Measurements from ENCODE around the gene GPC5. TPM values are rescaled to one million over a fixed set of nuclear protein-coding genes. Genes with fewer than 3 reads are reported as not detected.
"Not testable (repeated sequence)": the region's sequence is repeated elsewhere in the genome, so short reads cannot be mapped to it uniquely, and the experiment has no call there.

The GPC5 gene
- total RNA-seq, 1 experiment from 2014 or later: not detected

DNA sequence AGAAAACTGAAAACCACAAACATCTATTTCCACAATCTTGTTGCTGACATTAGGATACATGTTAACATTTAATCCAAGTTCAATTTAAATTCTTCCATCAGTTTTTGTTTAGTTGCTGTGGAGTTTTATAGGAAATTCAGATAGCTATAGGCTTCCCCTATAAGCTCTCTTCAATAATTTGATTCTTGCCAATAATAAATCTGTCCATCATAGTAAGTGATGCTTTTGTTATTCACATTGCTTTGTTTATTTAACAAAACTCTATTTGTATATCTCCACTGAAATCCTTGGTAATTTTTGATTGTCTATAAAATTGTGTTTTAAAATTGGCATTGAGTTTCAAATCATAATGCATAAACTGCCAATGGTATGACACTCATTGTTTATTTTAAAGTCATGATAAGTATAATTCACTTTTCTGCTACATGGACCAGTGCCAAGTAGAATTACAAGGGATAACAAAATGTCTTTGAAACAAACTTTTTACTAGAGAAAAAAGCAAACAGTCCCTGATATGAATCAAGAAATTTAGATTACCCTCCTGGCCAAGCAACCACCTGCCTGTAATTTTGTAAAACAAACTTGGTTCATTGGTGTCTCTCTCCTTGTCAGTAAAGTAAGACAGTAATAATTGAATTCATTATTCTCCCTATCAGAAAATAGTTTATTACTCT lies 1250.9 kb downstream of the GPC5 start:
- DNase-seq (ENCODE audit: low read depth): no peak

DNA sequence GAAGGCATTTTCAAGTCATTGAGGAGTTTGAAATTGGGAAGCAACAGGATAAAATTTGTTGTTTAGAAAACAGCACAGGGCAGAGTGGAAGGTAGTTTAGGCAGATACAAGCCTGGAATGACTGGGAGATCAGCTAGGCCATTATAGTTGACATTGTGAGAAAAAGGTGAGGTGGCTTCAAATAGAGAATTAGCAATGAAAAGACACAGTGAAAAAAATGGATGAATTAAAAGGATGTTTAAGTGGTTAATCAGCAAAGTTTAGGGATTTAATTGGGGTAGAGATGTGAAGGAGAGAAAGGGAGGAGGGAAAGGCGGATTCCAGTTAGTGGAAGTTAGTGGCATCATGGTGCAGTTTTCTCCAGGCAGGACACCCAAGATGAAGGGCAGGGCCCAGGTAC lies 1257.7 kb downstream of the GPC5 start:
- DNase-seq (ENCODE audit: low read depth): no peak

DNA sequence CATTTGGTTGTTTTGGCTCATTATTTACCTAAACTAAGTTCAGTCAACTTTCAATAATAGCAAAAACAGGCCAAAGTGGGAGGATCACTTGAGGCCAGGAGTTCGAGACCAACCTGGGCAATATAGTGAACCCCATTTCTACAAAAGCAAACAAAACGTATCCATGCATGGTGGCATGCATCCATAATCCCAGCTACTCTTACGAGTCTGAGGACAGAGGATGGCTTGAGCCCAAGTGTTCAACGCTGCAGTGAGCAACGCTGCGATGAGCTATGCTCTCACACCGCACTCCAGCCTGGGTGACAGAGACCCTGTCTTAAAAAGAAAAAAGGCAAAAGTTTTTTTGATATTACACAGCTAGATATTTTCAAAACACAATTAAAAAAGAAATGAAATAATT lies 1258.2 kb downstream of the GPC5 start:
- DNase-seq (ENCODE audit: low read depth): no peak

DNA sequence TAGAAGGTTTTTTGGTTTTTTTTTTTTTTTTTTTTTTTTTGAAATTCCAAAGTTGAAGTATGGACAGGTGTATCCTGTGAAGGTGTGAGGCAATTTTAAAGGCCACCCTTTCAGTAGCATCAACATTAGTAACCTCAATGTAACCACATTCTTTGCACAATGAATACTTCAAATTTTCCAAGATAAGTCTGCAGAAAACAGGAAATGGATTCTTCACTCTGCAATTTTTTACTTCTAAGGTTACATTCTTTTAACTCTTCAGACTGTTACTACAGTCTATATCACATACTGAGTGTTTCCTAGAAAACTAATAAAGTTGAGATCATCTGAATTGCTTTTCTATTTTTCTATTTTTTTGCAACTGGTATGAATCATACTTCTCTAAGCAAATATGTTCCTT lies 1259.1 kb downstream of the GPC5 start:
- DNase-seq (ENCODE audit: low read depth): no peak

DNA sequence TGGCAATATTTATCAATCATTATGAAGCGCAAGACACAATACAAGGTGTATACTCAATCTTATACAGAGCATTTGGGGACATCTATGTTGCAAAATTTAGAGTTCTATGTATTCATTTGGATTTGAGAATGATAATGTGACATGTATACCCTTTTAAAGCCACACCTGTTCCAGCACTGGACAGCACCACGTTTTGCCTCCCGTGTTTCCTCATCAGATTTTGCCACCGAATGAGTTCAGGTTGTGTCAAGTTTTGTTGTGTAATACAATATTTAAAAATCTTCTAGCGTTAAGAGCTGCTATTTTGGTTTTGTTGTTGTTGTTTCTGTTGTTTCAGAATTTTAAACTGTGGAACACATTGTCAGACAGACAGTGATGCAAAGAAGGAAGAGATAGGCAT lies 1259.9 kb downstream of the GPC5 start:
- no peak for DNase-seq (ENCODE audit: low read depth)

DNA sequence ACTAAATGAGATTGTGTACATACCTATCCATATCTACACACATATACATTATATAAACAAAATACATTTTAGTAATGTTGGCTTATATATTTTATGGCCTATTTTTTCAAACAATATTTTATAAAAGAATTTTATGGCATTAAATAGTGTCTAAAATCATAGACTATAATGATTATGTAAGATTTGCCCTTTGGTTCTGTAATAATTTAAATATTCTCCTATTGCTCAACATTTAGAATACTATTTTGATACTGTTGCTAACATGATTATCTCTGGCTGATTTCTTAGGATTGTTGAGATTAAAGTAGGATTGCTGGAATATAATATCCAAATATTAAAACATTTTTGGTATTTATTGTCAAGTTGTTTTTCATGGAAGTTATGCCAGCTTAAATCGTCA lies 1263.0 kb downstream of the GPC5 start:
- no peak for DNase-seq (ENCODE audit: low read depth)

DNA sequence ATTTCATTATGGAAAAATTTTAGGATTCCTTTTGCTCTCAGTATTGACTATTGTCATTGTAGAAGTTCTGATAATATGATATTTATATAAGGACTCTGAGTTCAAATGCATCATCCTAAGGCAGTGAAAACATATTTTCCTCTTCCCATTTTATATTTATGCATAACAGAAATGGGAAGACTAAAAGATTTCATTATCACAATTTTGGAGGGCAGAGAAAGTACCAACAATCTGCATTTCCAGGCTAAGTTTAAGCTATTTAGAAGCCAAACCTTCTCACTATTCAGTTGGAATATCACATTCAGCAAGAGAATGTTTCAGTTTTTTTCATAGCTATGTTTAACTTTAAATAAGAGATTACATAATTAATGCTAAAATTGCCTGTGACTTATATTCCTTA lies 1269.7 kb downstream of the GPC5 start:
- no peak for DNase-seq (ENCODE audit: low read depth)

DNA sequence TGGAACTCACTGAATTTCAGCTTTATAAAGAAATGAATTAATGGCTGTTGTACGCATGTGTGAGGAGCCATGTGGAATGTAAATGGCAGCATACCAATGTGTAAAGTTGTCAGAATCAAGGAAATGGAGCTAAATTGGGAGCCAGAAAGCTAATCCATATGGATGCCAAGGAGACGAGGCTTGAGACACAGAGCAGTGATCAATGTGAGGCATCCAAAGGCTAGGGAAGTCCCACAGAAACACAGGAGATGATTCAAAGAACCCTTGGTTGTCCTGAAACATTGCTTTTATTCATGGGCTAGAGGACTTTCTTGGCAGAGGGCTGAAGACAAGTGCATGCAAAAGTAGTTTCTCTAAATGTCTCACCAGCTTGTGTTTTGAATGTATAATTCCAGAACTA lies 1271.7 kb downstream of the GPC5 start:
- no peak for DNase-seq (ENCODE audit: low read depth)

DNA sequence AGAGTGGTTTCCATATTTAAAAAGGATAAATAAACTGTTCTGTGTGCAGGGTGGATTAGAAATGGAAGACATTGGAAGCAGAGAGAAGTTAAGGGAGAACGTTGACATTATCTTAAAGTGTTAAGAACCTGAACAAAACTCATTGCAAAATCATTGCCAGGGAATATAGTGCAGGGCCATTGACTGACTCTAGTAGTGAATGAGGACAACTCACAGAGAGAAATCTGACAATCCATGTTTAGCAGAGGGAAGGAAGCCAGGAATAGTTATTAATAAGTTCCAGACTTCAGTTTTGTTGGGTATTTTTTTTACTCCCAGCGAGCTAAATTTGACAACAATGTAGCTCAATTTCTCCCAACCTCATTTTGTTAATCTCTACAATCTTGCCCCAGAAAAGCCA lies 1273.4 kb downstream of the GPC5 start:
- no peak for DNase-seq (ENCODE audit: low read depth)

DNA sequence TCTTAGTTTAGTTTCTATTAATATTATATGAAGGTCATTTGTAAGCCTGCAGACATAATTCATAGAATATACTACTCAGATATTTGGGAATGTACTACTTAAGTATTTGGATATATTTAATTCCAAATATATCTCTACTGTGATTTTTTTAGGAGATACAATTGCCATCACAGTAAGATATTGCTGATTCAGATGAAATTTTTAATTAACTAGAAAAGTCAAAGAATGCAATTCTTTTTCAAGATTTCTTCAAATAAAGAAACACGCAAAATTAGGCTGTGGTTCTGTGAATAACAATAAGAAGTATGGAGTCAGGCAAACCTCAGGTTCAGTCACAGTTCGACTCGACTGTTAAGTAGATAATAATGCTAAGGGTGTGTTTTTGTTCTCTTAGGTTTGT lies 1277.8 kb downstream of the GPC5 start:
- no peak for DNase-seq (ENCODE audit: low read depth)

DNA sequence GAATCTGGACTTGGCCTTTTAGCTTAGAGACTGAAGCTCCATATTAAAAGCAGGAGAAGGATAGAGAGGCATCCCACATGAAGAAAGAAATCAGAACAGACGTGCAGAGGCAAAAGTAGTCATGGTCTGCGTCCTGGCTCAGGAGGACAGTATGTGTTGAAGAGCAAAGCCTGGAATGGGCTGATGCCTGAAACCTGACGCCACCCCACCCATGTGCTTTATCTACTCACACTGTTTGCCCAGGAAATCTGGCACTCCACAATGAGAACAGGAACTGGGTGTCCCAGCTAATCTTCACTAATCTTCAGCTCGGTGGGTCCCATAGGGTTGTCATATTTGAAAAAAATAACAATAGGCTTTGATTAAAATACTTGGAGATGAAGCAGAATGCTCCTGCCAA lies 1279.2 kb downstream of the GPC5 start:
- DNase-seq (ENCODE audit: low read depth): no peak

DNA sequence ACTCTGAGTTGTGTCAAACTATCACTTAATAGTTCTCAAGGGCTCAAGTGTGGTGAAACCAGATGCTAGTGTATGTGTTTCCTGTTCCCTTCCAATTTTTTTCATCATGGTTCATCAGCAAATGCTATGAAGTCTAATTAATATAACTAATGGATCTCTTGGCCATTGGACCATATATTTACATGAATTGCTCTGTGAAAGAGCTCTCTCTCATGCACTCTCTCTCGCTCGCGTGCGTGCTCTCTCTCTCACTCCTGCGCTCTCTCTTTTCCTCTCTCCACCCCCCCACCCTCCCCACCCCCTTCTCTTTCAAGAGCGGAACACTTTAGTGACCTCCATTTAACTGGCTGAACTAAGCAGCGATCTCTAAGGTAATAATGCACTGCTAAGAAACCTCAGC lies 1281.2 kb downstream of the GPC5 start:
- no peak for DNase-seq (ENCODE audit: low read depth)

DNA sequence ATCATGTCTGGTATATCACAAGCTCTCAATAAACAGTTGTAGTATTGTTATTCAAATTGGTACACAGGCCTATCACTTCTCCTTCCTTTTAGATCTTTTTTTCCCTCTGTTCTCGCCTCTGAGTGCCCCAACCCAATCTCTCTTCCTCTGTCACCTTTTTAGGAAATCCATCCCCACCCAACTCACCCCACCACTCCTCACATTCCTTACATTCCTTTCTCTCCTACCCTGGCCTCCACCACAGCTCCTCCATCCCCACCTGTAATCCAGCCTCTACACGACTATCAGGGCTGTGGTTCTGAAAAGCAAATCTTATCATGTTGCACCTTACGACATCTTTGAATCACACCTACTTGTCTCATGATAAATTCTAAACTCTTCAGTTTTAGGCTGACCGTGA lies 1282.8 kb downstream of the GPC5 start:
- DNase-seq (ENCODE audit: low read depth): no peak

DNA sequence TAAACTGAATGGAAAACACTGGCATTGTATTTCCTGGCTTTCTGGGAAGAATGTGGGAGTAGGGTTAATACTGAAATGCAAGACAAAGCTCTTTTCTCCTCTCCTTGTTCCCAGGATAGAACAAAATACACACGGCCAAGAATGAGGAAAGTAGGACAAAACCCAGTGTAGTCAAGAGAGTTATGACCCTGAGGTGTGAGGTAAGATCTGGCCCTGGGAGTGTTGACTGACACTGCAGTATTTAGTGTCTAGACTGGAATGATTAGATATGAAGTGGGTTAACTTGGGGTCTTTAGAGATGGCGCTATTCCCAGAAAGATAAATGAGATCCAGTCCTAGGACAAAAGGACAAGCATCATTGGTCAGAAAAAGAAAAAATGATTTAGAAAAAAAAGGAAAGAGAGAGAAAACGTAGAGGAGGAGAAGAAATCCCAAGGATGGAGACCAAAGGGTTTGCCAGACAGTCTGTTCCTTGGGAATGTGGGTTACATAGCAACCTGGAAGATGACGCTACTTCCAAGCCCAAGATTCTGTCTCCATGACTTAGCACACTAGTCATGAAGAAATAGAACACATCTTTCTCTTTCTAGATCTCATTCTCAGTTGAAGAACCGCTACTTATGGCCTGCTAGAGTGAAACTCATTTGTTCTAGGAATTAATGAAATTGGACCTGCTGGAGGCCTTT lies 1284.6 kb downstream of the GPC5 start:
- DNase-seq (ENCODE audit: low read depth): no peak

DNA sequence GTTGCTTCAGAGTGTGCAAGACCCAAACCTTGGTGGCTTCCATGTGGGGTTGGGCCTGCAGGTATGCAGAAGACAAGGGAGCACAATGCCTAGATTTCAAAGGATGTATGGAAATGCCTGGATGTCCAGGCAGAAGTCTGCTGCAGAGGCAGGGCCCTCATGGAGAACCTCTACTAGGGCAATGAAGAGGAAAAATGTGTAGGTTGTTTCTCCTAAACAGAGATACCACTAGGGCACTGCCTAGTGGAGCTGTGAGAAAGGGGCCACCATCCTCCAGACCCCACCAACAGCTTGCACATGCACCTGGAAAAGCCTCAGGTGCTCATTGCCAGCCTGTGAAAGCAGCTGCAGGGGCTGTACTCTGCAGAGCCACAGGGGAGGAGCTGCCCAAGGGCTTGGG lies 1295.6 kb downstream of the GPC5 start:
- DNase-seq (ENCODE audit: low read depth): no peak

DNA sequence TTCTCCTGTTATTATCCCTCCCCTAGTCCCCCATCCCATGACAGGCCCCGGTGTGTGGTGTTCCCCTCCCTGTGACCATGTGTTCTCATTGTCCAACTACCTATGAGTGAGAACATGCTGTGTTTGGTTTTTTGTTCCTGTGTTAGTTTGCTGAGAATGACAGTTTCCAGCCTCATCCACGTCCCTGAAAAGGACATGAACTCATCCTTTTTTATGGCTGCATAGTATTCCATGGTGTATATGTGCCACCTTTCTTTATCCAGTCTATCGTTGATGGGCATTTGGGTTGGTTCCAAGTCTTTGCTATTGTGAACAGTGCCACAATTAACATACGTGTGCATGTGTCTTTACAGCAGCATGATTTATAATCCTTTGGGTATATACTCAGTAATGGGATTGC lies 1297.4 kb downstream of the GPC5 start:
- not testable (repeated sequence) for DNase-seq (ENCODE audit: low read depth)

DNA sequence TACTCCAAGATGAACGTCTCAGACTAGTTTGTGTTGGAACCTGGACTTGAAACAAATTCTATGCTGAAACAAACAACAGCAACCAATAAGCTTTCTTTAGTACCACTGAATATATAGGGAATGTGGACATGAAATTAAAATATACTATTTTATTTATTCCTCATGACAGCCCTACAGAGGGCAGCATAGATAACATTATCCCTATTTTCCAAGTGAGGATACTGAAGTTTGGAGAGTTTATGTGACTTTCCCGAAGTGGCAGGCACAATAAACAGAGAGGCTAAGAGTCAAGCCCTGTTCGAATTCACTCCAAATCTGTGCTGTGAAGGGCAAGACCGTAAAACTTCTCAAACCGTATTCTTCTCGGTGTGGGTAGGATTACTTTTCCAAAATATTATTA lies 1318.3 kb downstream of the GPC5 start:
- DNase-seq (ENCODE audit: low read depth): peak; percentile 14

DNA sequence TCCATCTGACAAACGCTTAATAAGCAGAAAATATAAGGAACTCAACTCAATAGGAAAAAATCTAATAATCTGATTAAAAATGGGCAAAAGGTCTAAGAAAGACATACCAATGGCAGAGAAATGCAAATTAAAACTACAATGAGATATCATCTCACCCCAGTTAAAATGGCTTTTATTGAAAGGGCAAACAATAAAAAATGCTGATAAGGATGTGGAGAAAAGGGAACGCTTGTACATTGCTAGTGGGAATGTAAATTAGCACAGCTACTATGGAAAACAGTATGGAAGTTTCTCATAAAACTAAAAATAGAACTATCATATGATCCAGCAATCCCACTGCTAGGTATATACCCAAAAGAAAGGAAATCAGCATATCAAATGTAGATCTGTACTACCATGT lies 1319.4 kb downstream of the GPC5 start:
- DNase-seq (ENCODE audit: low read depth): no peak

DNA sequence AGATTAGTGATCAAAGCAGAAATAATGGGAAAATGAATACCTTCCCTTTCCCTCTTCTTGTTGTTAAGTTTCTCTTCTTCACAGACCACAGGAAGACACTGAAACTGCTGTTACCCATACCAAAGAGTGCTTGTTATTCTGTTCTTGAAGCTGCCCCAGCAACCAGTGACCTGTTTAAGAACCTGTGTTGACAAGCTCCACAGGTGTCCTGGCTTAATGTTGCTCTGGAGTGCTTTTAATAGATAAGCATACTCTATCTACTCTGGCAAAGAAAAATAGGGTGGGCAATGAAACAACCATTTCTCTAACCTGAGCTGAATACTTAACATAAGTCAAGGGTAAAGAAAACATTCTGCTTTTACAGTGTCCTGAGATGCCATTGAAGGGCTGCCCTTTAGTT lies 1321.4 kb downstream of the GPC5 start:
- no peak for DNase-seq (ENCODE audit: low read depth)

DNA sequence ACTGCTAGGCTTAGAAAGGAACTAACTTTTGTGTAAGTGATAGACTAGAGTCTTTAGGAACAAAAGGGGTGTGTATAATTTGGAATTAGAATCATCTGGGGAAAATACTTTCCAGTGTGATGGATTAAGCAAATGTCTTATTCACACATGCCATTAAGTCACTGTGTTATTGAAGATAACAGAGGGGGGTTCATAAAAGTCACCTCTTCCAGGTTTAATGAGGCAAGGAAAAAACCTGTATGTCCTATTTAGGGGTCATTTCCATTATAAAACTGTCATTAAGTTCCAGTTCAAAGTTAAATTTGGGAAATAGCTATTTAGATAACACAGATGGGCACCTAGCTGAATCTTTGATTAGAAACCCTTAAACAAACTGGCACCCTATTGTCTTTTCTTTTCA lies 1323.2 kb downstream of the GPC5 start:
- DNase-seq (ENCODE audit: low read depth): no peak

DNA sequence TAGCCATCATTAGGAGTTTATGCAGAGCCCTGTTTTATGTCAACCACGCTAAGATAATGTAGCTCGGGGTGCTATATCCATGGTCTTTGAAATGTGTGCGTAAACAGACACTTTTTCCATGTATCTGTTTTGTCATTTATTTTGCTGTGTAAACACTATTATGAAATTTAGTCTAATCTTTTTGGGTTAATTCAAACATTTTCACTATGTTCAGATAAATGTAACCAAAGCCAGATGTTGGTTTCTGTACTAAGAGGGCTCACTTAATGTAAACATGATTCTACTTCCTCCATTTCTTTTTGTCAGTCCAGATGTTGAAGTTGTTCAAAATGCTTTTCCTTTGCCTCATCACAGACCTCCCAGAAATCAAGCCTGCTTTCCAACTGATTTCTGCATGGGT lies 1328.7 kb downstream of the GPC5 start:
- no peak for DNase-seq (ENCODE audit: low read depth)

DNA sequence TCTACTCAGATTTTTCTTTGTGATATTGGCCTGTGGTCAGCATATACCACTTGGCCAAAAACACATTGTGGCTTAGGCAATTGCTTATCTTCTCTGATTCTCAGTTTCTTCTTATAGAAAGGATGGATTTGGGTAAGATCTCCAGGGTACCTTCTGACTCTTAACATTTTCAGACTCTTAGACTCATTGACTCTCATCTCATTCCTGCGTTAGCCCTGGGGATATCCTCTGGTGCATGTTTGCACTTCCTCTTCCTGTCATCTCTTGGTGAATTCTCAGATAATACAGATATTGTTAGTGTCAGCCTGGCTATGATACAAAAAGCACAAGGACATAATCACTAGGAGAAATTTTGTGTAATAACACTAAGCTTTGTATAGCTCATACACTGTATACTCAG lies 1335.6 kb downstream of the GPC5 start:
- no peak for DNase-seq (ENCODE audit: low read depth)

DNA sequence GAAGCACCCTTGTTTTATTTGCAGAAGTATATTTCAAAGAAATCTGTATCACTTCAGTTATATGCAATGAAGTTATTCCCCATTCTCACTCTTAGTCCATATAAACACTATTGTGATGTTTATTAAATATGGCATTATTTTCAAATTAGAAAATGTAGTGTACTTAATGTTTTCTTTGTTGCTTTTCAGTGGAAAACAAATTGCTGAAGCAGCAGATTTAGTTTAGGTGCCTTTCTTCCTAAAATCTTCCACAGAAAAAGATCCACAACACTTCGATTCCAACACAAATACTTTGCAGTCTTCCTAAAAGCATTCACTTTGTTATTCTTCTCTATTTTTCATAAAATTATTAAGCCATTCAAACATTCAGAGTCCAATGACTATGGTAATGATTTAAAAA lies 1336.1 kb downstream of the GPC5 start:
- DNase-seq (ENCODE audit: low read depth): no peak

DNA sequence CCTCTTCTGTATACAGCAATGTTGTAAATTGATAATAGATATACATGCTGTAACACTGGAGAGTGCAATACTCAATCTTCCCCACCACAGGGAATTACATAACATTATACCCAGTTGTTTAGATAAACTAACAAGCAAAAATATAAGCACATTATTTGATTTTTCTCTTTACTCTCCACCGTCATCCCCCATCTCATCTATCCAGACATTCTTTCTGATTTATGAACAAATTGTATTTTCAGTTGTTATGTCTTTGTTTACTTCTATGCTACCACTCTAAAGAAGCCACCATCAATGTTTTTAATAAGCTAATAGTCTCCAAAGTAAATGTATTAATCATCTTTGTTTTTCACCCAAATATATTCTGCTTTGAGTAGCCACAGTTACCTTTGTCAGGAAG lies 1337.5 kb downstream of the GPC5 start:
- no peak for DNase-seq (ENCODE audit: low read depth)
